GM12875 (cell line): Measurements from ENCODE around the gene NUDT9.
"Not testable (repeated sequence)": the region's sequence is repeated elsewhere in the genome, so short reads cannot be mapped to it uniquely, and the experiment has no call there.

ENCODE experiments used
- H3K4me3 ChIP-seq: one replicate; pipeline ENCODE4 v1.5.1; 2011; ENCODE audit warnings: low read depth, low read length, control low read depth
- TF ChIP-seq, protein P1 (sequence below): IDR thresholded peaks from 2 replicates; pipeline ENCODE4 v1.5.1; 2011; ENCODE audit warnings: low read depth, mild to moderate bottlenecking, control low read depth, inconsistent platforms, low read length, moderate library complexity, borderline replicate concordance; ENCODE audit not compliant: insufficient read depth

The NUDT9 gene

DNA sequence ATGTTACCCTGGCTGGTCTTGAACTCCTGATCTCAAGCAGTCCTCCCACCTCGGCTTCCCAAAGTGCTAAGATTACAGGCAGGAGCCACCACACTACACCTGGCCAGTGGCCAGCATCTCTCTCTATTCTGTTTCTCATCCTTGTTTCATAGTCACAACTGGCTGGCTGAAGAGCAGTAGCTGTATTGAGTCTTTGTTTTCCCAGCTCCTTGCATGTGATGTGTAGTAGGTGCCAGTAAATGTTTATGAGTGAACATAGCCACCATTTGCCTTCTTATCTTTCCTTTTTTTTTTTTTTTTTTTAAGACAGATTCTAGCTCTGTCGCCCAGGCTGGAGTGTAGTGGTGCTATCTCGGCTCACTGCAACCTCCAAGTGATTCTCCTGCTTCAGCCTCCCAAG lies 23.6 kb downstream of the NUDT9 start:
- H3K4me3 ChIP-seq = no peak overlapping the region
- TF ChIP-seq, protein P1, sequence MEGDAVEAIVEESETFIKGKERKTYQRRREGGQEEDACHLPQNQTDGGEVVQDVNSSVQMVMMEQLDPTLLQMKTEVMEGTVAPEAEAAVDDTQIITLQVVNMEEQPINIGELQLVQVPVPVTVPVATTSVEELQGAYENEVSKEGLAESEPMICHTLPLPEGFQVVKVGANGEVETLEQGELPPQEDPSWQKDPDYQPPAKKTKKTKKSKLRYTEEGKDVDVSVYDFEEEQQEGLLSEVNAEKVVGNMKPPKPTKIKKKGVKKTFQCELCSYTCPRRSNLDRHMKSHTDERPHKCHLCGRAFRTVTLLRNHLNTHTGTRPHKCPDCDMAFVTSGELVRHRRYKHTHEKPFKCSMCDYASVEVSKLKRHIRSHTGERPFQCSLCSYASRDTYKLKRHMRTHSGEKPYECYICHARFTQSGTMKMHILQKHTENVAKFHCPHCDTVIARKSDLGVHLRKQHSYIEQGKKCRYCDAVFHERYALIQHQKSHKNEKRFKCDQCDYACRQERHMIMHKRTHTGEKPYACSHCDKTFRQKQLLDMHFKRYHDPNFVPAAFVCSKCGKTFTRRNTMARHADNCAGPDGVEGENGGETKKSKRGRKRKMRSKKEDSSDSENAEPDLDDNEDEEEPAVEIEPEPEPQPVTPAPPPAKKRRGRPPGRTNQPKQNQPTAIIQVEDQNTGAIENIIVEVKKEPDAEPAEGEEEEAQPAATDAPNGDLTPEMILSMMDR = no peak

DNA sequence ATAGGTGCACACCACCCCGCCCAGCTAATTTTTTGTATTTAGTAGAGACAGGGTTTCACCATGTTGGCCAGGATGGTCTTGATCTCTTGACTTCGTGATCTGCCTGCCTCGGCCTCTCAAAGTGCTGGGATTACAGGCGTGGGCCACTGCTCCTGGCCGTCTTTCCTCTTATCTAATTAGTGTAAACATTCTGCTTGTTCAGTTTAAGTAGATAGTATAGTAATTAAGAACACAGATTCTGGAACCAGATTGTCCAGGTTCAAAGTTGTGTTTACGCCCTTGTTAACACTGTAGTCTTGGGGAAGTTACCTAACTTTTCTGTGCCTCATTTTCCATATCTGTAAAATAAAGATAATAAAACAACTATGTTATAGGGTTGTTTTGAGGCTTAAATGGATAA lies 24.0 kb downstream of the NUDT9 start:
- not testable (repeated sequence) for H3K4me3 ChIP-seq

DNA sequence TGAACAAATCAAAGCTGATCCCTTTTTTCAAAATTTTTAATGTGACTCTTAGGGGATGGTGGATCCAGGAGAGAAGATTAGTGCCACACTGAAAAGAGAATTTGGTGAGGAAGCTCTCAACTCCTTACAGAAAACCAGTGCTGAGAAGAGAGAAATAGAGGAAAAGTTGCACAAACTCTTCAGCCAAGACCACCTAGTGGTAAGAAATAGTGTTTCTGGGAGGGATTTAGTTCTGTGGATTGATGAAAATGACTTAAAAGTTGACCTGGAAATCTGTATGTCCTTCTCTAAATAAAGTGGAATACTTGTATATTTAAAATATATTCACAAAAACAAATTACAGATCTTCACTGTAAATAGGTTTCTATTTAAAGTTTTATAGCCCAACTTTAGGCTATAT lies 29.2 kb downstream of the NUDT9 start:
- no peak overlapping the region for H3K4me3 ChIP-seq
- TF ChIP-seq, protein P1 = no peak

DNA sequence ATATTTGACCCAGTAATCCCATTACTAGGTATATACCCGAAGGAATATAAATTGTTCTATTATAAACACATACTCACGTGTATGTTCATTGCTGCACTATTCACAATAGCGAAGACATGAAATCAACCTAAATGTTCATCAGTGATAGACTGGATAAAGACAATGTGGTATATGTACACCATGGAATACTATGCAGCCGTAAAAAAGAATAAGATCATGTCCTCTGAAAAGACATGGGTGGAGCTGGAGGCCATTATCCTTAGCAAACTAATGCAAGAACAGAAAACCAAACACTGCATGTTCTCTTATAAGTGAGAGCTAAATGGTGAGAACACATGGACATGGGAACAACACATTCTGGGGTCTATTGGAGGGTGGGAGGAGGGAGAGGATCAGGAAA lies 36.5 kb downstream of the NUDT9 start:
- no peak overlapping the region for H3K4me3 ChIP-seq
- TF ChIP-seq, protein P1 = no peak

DNA sequence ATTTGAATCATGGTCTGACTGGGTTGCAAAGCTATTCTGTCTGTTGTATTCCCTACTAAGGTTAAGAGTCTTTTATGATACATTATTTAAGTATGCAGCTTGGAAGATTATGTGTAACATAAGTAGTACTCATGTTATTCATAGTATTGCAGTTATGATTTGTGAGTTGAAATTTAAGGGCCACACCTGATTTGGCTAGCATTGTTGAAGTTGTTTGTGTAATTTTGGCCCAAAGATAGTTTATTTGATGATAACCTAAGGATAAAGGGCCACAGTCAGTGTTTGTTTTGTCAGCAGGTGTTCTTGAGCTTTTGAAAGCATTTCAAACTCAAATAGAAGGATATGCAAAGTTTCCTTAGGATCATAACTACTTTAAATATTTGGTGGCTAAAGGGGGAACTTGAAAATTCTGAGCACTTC lies 38.9 kb downstream of the NUDT9 start:
- H3K4me3 ChIP-seq = no peak overlapping the region
- TF ChIP-seq, protein P1 = no peak

DNA sequence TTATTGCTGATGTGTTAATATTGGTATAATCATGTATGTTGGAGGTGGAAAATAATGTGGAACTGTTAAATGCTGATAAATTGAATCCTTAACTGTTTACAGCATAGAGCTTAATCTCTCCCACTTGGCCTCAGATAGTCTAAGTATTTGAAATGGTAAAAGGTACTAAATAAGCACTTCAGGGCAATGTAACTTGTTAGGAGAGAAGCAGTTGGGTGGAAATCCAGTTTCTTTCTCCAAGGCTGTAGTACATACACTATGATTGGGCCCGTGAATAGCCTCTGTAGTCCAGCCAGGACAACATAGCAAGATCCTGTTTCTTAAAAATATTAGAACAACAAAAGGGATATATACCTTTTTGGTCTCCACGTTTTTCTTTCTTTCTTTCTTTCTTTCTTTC lies 39.7 kb downstream of the NUDT9 start:
- H3K4me3 ChIP-seq = no peak overlapping the region
- TF ChIP-seq, protein P1 = no peak

DNA sequence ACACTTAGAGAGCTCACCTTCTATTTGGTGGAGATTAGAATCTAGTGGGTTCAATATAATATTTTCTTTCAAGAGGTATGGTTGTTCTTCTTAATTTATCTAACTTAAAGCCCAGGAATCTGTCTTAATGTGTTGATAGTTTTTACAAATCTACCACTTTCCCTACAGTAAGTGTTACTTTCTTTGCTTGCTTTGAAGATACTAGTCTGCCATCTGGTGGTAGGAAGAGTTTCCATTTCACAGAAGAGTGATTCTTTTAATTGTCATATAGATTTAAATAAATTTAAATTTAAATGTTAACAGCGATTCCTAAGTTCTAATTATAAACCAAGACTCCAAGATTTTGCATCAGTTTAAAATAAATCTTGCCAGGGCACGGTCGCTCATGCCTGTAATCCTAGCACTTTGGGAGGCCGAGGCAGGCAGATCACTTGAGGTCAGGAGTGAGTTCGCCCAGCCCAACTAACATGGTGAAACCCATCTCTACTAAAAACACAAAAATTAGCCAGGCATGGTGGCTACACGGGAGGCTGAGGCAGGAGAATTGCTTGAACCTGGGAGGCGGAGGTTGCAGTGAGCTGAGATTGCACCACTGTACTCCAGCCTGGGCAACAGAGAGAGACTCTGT lies 43.5 kb downstream of the NUDT9 start:
- TF ChIP-seq, protein P1 = 0 out of 2 replicates have a peak, but pooled peaks have one; percentile 6
- no peak overlapping the region for H3K4me3 ChIP-seq
